ENCODE data around the gene DKK1.

DKK1 gene

DNA sequence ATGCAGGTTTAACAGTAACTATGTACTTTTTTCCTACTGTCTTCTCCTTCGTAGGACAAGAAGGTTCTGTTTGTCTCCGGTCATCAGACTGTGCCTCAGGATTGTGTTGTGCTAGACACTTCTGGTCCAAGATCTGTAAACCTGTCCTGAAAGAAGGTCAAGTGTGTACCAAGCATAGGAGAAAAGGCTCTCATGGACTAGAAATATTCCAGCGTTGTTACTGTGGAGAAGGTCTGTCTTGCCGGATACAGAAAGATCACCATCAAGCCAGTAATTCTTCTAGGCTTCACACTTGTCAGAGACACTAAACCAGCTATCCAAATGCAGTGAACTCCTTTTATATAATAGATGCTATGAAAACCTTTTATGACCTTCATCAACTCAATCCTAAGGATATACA is 2.4 kb downstream of the DKK1 start:
- TF ChIP-seq, protein P1, sequence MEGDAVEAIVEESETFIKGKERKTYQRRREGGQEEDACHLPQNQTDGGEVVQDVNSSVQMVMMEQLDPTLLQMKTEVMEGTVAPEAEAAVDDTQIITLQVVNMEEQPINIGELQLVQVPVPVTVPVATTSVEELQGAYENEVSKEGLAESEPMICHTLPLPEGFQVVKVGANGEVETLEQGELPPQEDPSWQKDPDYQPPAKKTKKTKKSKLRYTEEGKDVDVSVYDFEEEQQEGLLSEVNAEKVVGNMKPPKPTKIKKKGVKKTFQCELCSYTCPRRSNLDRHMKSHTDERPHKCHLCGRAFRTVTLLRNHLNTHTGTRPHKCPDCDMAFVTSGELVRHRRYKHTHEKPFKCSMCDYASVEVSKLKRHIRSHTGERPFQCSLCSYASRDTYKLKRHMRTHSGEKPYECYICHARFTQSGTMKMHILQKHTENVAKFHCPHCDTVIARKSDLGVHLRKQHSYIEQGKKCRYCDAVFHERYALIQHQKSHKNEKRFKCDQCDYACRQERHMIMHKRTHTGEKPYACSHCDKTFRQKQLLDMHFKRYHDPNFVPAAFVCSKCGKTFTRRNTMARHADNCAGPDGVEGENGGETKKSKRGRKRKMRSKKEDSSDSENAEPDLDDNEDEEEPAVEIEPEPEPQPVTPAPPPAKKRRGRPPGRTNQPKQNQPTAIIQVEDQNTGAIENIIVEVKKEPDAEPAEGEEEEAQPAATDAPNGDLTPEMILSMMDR (IDR thresholded peaks at IDR 0.05; ENCODE audit: low read depth, low read length), result no peak

GRCh38 chr10:52318136-52318701 is 4.1 kb downstream of the DKK1 start:
- TF ChIP-seq, protein P1 (IDR thresholded peaks at IDR 0.05; ENCODE audit: low read depth, low read length), result no peak
- H3K4me3 ChIP-seq (ENCODE audit: low read depth, low read length), result peak overlapping the region; percentile 16; the same call in 1 of the 2 replicates

More for the DNA sequence above, 2.4 kb downstream of the DKK1 start:
- peak overlapping the region; percentile 70 for H3K4me3 ChIP-seq (ENCODE audit: low read depth, low read length)

DNA sequence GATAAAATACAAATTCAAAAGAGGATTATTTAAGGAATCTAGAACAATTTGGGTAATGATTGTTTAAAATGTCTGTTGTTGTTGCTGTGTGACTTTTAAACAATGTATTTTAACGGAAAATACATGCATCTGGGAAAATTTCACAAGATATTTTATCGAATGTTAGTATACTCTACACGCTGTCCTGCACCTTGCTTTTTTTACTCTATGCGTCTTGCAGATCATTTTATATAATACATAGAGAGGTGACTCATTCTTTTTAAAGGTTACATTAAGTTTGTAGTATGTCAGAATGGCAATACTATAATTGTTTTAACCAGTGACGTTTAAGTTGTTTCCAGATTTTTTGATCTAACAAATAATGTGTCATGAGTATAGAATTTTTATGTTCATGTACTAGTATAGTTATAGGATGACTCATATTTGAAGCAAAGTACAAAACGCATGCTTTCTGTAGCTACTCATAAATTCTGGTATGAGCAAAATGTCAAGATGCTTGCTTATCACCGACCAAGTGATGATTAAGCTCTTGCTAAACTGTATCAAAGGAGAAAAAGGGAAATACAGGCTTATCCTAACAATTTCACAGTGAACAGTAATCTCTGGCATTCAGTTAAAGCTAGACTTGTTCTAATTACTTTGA is 4.9 kb downstream of the DKK1 start:
- TF ChIP-seq, protein P1 (IDR thresholded peaks at IDR 0.05; ENCODE audit: low read depth, low read length), result no peak
- no peak overlapping the region for H3K4me3 ChIP-seq (ENCODE audit: low read depth, low read length)

DNA sequence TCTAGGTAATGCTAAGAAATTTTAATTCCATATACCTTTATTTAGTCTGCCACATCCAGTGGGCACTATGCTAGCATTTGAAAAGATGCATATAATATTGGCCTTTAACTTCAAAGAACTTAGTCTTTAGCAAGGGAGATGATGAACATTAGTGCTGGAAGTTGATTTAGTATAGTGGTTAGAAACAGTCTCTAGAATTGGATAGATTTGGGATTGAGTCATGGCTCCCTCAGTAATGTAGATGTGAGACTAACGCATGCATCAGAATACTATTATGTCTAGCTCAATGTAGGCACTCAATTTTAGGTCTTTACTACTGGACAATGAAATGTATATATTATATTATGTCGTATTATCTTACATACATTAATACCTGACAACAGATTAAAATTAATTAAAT is 5.8 kb downstream of the DKK1 start:
- TF ChIP-seq, protein P1 (IDR thresholded peaks at IDR 0.05; ENCODE audit: low read depth, low read length), result no peak
- H3K4me3 ChIP-seq (ENCODE audit: low read depth, low read length), result no peak overlapping the region

DNA sequence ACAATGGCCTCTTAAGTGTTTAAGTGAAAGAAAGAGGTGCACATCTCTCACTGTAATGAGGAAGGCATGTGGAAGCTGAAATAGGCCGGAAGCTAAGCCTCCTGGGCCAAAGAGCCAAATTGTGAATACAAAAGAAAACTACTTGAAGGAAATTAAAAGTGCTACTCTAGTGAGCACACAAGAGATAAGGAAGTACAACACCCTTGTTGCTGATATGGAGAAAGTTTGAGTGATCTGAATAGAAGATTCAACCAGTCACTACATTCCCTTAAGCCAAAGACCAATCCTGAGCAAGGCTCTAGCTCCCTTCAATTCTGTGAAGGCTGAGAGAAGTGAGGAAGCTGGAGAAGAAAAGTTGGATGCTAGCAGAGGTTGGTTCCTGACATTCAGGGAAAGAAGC is 8.2 kb downstream of the DKK1 start:
- TF ChIP-seq, protein P1 (IDR thresholded peaks at IDR 0.05; ENCODE audit: low read depth, low read length), result no peak
- no peak overlapping the region for H3K4me3 ChIP-seq (ENCODE audit: low read depth, low read length)

DNA sequence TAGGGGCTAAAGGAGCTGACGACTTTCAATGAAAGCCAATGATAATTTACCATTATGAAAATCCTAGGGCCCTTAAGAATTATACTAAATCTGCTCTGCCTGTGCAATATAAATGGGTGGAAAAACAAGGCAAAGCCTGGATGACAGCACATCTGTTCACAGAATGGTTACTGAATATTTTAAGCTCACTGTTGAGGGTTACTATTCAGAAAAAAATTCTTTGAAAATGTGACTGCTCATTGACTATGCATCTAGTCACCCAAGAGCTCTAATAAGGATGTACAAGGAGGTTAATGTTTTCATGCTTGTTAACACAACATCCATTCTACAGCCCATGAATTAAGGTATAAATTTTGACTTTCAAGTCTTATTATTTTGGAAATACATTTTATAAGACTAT is 8.9 kb downstream of the DKK1 start:
- TF ChIP-seq, protein P1 (IDR thresholded peaks at IDR 0.05; ENCODE audit: low read depth, low read length), result no peak
- no peak overlapping the region for H3K4me3 ChIP-seq (ENCODE audit: low read depth, low read length)

GRCh38 chr10:52326382-52326781 is 12.3 kb downstream of the DKK1 start:
- TF ChIP-seq, protein P1 (IDR thresholded peaks at IDR 0.05; ENCODE audit: low read depth, low read length), result no peak
- no peak overlapping the region for H3K4me3 ChIP-seq (ENCODE audit: low read depth, low read length)
